Ramos (cell line): Measurements from ENCODE around the gene SOST.
"Not testable (repeated sequence)": the region's sequence is repeated elsewhere in the genome, so short reads cannot be mapped to it uniquely, and the experiment has no call there.

Source experiments
- in situ Hi-C: fragments of 300-500 bp; cut with MboI; formaldehyde crosslinking; loops from one replicate; pipeline ENCODE4 v1.14.3; 2022; ENCODE audit warnings: low sequenced_read_pairs; ENCODE audit not compliant: unreplicated experiment

The SOST gene

GRCh38 chr17:43758497-43759174 is at the start of gene SOST:
Gene SOST, minus strand, starts transcription at chr17:43758791. Its CDS starts 50 bp downstream, at chr17:43758741.
- in situ Hi-C loops = no loop called here

DNA sequence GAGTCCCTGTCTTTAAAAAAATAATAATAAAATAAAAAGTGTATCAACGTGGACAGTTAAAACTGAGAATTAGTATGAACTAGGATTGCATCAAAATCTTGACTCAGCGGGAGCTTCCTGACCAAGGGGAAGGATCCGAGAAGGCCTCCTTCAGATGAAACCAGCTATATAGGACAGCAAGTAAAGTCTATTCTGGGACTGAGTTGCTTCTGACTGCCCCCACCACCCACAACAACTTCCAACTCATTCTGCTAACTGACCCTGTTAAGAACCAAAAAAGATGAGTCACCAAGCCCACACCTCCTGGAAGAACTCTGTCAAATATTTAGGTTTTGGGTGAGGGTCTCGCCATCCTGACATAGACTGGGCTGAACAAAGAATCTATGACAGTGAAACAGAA is 49.5 kb upstream of the SOST start:
- in situ Hi-C loops = no loop called here

- in situ Hi-C loops = no loop called here
Observed at GRCh38 chr17:43805117-43805516, 46.5 kb upstream of the SOST start.

DNA sequence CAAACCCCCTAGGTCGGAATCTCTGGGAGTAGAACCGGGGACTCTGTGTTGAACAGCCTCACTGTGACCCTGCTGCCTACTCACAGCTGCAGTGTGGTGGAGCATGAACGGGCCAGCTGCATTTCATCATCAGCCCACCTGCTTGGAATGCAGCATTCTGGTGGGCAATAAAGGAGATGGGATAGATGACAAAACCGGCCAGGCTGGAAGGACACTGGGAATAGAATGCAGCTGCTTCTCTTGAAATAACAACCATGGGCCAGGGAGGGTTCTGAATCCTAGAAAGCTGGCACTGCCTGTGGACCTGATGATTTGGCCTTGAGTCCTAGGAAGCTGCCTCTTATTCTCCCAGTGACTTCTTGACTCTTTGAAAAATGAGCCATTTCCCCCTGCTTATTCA is 45.2 kb upstream of the SOST start:
- in situ Hi-C loops = no loop called here

DNA sequence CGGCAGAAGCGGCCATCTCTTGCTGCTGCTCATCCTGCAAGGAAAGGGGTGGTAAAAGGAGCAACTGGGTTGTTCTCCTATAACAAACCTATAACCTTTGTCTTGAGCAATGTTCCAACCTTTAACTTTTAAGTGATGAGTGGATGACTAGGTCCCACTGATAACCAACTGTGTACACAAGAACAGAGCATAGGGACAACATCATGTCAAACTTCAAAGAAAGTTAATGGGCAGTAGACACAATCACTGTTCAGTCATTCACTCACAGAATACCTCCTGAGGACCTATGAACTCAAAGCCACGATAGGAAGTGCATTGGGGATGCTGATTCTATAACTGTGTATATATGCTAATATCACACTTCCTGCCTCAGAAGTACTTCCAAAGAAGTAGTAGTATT is 43.3 kb upstream of the SOST start:
- in situ Hi-C loops = no loop called here

- in situ Hi-C loops = no loop called here
Observed at GRCh38 chr17:43800736-43801135, 42.1 kb upstream of the SOST start.

GRCh38 chr17:43799047-43799446 is 40.5 kb upstream of the SOST start:
- in situ Hi-C loops = no loop called here

GRCh38 chr17:43798024-43798423 is 39.4 kb upstream of the SOST start:
- in situ Hi-C loops = not testable (repeated sequence)

- in situ Hi-C loops = not testable (repeated sequence)
Observed at GRCh38 chr17:43792668-43793067, 34.1 kb upstream of the SOST start.

DNA sequence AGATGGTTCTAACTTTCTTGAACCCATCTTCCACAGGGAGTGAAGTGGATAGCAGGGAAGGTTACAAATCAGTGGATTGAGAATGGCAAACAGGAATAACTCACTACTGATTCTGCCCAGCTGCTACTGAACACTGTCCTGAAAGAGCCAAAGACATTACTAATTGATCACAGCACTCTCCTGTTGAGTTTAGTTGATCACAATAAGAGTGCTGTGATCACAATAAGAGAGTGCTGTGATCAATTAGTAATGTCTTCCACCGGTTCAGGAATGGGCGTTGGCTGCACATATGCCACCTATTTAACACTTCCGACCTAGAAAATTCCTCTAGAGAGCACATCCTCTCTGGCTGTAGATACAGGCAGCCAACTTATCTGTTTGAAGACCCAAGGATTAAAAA is 33.0 kb upstream of the SOST start:
- in situ Hi-C loops = no loop called here

- in situ Hi-C loops = no loop called here
Observed at GRCh38 chr17:43790311-43790940, 31.8 kb upstream of the SOST start.

- in situ Hi-C loops = no loop called here
Observed at GRCh38 chr17:43789482-43789881, 30.9 kb upstream of the SOST start.

DNA sequence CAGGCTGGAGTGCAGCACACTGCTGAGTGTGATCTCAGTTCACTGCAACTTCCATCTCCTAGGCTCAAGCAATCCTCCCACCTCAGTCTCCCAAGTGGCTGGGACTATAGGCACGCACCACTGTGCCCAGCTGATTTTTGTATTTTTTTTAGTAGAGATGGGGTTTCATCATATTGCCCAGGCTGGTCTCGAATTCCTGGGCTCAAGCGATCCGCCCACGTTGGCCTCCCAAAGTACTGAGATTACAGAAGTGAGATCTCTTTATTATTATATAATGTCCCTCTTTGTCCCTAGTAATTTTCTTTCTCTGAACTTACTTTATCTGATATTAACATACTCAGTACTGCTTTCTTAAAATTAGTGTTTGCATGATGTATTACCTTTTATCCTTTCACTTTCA is 29.9 kb upstream of the SOST start:
- in situ Hi-C loops = no loop called here

GRCh38 chr17:43787728-43788127 is 29.1 kb upstream of the SOST start:
- in situ Hi-C loops = no loop called here

DNA sequence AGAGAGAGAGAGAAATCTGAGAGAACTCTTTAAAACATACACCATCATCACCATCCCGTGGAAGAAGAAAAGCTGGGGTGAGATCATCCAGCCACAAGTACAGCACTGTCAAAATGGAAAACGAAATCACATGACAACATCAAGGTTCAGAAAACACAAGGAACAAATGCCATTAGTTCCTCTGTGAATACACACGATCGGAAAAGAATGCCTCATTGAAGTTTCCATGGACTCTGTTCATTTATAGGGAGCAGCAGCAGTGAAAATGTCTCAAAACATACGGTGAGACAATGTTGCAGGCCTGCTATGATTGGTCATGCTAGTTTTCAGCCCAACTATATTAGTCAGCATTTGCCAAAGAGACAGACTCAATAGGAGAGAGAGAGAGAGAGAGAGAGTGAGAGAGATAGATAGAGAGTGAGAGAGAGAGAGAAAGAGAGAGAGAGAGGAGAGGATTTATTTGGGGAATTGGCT is 26.1 kb upstream of the SOST start:
- in situ Hi-C loops = no loop called here

GRCh38 chr17:43784068-43784467 is 25.5 kb upstream of the SOST start:
- in situ Hi-C loops = no loop called here

DNA sequence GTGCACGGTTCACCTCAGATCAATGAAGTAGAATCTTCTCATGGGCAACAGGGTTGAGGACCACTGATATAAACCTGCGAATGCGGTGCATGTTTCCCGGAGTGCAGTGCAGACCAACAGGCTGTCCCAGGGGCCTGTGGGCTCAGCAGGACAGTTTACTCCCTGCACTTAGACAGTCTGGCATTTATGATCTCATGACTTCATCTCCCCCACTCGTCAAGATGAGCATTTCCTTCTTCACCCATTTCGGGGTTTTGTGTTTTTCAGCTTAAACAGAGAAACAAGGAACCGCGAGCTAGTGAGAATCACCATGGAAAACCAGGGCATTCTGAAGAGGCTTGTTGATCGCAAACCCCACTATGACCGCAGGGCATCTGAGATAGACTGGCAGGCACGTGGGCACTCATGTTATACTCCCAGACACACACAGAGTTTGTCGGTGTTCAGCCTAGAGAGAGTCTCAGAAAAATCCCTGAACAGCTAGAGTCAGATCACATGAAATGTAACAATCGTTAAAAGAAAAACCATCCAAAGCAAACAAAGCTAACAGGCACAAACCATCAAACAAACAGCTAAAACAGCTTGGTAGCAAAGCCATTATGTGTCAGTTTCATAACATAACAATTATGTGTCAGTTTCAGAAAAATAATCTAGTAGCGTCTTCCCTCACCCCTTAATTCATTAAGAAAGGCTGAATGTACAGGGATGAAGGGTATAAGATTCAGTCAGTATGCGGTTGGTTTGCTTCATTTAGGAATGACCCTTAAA is 24.5 kb upstream of the SOST start:
- in situ Hi-C loops = no loop called here

DNA sequence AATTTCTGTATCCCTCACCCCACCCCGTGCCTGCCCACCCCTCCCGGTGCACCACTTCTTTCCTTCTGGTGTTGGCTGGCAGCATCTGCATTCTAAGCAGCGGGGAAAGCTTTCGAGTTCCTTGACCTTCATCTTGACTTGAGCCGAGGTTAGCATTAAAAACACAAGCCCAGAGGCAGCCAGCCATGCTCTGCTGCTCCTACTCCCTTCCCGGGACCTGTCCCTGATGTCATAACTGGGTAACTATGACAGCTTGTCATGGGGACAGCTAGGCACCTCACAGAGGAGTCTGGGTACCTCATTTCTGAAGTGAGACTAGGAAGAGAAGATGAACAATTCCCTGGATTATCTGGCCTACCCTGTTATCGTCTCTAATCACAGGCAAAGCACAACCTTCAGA is 21.5 kb upstream of the SOST start, which contains the start of gene CFAP97D1:
Gene CFAP97D1, plus strand, starts transcription at position 301 of the 400 bp plus-strand sequence. Its CDS starts 28 bp downstream, at position 329.
- in situ Hi-C loops = no loop called here

DNA sequence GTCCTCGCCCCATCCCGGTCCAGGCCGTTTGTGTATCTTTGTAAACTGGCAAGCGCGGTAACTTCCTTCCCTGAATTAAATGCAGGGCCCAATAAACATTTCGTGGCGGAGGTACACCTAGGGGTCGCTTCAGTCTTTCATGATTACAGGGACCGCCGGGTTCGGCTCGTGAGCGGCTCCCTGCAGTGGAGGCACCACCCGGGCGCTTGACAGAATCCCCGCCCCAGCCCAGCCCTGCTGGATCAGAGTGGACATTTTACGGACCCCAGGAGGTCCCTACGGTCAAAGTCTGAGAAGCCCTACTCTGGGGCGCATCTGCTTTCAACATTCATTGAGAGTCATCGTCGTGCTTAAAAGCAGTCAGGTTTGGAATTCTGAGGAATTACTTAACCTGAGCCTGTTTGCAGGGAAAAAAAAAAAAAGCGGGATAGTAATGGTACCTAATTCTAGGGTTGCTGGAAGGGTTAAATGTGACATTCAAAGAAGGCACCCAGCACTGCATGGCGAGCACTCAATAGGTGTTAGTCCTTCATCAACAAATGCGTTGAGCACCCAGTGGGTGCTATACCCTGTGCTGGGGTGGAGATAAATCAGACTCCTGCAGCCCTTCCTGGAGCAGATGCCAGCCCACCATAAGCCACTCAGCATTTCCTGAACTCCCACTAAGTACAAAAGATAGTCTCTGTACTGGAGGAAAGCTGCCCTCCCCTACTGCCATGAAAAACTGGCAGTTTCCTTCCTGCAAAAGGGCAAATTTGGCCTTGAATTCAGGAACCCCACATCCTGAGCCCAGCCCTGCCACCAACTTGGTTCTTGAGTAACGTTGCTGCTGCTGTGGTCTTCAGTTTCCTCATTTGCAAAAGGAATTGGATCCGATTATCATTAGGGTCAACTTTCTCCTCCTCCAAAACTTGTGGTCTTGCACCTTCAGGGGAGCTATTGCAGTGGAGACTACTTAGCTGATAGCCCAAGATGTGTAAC is 20.8 kb upstream of the SOST start:
- in situ Hi-C loops = no loop called here
